Raji (cell line): ENCODE results near the gene ALDH18A1.

Experiments
- POLR2A ChIP-seq: IDR thresholded peaks from 2 replicates; pipeline ENCODE4 v1.6.1; 2011; ENCODE audit warnings: low read depth, low read length, control low read depth; ENCODE audit not compliant: insufficient read depth

The ALDH18A1 gene

DNA sequence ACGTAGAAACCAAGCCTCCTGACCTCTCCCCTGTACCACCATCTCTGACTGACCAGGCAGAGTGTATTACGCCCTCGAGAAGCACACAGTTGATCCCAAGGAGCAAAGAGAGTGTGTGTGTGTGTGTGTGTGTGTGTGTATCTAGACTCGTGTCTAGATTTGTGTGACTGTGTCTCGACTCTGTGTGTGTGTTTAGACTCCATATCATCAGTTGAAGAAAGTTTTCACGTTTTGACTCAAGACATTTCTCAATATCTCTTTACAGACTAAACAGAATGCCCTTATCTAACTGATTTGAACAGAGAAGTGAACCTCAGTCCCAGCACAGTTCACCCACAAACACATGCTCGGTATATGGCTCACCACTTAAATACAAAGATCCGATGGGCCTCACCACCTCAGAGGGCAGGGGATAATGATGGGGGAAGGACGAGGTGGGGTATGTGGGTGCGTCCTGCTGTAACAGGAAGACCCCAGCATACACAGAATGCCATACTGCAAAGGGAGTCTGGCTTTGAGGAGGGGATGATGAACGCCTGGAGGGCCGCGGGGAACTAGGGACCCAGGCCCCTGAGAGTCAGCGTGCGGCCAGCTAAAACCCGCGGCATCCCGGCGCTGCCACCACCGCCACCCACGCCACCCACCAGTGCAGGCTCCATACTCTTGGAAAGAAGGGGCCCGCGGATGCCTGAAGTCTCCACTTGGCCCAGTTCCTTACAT, 780 bp downstream of the ALDH18A1 start:
- TF ChIP-seq POLR2A = no peak

GRCh38 chr10:95653895-95654294, 2.6 kb downstream of the ALDH18A1 start:
- TF ChIP-seq POLR2A = no peak

DNA sequence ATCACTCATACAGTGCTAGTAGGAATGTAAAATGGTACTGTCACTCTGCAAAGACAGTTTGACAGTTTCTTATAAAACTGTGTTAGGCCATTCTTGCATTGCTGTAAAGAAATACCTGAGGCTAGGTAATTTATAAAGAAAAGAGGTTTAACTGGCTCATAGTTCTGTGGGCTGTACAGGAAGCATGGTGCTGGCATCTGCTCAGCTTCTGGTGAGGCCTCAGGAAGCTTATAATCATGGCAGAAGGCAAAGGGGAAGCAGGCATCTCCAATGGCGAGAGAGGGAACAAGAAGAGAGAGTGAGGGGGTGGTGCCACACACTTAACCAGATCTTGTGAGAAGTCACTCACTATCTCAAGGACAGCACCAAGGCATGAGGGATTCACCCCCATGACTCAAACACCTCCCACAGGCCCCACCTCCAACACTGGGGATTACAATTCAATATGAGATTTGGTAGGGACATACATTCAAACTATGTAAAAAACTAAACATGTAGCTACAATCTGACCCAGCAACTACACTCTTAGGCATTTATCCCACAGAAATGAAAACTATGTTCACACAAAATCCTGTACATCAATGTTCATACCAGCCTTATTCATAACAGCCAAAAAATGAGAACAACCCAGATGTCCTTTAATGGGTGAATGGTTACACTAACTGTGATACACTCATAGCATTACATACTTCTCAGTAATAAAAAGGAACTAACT, 5.0 kb downstream of the ALDH18A1 start:
- no peak for TF ChIP-seq POLR2A

DNA sequence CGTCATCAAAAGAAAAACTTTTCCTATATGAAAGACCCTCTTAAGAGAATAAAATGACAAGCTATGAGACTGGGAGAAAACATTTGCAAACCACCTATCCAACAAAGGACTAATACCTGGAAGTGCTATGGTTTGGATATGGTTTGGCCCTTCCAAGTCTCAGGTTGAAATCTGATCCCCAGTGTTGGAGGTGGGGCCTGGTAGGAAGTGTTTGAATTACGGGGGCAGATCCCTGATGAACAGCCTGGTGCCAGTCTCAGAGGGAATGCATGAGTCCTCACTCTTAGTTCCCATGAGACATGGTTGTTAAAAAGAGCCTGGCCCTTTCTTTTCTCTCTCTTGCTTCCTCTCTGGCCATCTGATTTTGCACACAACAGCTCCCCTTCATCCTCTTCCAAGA, 6.3 kb downstream of the ALDH18A1 start:
- TF ChIP-seq POLR2A = no peak

DNA sequence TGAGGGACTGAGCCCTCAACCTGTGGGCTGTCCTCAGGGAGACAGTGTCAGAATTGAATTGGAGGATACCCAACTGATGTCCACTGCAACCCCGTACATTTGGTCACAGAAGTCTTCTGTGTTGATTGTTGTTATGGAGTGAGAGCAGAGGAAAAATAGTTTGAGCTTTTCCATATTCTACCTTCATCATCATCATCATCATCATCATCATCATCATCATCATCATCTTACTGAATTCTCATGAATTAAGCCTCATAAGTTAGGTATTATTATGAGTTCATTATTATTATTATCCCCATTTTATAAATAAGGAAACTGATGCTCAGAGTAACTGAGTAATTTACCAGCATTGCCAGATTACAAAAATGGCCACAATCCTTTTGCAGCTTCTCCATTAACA, 8.4 kb downstream of the ALDH18A1 start:
- no peak for TF ChIP-seq POLR2A

DNA sequence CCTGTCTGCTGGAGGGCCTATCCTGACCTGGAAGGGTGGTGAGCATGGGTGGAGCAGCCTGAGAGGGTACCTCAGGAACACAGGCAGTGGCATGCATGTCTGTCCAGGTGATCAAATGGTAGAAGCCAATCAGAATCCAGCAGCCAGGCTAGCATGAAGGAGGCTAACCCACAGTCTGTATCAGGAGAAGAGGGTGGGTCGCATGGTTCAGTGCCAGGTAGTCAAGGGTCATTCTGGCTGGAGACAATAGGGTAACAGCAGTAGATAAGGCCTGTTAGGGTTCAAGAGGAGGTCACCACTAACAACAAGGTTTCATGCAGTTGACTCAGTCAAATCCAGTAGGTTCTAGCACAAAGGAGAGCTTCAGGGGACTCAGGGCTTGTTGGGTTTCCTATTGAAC, 10.4 kb downstream of the ALDH18A1 start:
- TF ChIP-seq POLR2A = no peak

DNA sequence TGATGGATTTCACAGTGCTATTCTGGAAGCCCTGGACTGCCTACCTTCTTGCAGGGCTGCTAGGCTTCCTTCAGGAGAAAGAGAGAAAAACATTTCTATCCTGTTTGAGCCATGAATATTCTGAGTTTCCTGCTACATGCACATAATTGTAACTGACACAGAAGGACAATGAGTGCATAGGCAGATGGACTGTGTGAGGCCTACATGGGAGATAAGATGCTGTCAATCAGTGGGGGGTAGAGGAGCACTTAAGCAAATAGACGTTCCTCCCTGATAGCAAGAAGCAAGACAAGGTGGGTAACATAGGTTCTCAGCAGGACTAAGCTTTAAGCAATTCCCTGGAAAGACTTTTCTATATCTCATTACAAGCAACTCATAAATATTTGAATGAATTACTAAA, 11.6 kb downstream of the ALDH18A1 start:
- TF ChIP-seq POLR2A = no peak

GRCh38 chr10:95640891-95641315, 15.6 kb downstream of the ALDH18A1 start:
- TF ChIP-seq POLR2A = no peak

DNA sequence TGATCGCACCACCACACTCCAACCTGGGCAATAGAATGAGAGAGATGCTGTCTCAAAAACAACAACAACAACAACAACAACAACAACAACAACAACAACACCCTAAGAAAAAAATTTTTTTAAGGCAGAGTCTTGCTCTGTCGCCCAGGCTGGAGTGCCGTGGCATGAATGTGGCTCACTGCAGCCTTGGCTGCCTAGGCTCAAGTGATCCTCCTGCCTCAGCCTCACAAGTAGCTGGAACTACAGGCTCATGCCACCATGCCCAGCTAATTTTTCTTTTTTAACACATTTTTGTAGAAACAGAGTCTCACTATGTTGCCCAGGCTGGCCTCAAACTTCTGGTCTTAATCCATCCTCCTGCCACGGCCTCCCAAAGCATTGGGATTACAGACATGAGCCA, 18.6 kb downstream of the ALDH18A1 start:
- no peak for TF ChIP-seq POLR2A

- TF ChIP-seq POLR2A = no peak
These were observed 19.4 kb downstream of the ALDH18A1 start for GRCh38 chr10:95637140-95637539.

DNA sequence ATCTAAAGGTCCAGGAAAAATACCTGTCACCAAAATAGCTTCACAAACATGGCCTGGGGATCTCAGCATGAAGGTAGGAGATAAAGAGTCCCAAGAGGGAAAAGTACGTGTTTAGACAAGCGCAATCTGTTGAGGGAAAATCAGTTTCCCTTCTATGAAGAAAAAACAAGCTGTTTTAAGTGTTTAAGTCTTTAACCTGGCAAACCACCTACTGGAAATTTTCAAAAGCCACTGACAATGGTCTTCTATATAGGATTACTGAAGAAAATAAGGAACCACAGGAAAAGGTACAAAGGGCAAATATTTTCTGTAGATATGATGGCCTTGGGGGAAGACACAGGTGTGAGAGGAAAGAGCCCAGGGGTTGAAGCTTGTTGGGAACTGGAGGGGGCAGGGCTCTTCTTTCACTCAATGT, 21.2 kb downstream of the ALDH18A1 start:
- TF ChIP-seq POLR2A = no peak

GRCh38 chr10:95628786-95629185, 27.7 kb downstream of the ALDH18A1 start:
- no peak for TF ChIP-seq POLR2A

DNA sequence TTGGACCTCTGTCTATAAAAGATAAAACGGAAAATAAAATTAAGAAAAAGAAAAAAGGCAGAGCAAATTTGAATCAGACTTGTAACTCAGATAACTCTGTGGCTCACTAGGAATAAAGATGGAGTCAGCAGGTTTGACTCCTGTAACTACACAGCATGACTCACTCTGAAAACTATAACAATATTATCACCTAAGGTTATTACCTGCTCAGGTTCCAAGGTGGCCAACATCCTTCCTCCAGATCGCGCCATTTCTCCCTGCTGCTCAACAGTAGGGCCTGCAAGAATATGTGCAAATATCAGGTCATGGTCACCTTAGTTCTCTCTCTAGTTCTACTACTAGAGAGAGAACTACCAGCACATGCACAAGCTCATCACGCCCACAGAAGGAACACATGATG, 30.0 kb downstream of the ALDH18A1 start:
- TF ChIP-seq POLR2A = no peak

- TF ChIP-seq POLR2A = no peak
These were observed 38.4 kb downstream of the ALDH18A1 start for GRCh38 chr10:95618101-95618500.

DNA sequence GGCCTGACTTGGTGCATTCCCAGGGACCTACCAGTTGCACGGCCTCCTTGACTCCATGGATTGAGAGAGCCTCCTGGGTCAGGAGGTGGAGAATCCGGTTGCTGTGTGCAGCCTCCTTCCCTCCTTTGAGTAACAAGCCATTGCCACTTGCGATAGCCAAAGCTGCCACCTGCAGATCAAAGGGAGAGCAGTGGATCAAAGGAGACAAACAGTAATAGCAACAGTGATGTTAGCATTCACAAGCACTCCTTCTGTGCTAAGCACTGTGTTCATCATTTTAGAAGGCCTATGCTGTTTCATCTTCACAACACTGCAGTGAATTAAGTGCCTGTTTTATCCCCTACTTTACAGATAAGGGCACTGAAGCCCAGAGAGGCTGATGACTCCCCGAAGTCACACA, 40.1 kb downstream of the ALDH18A1 start:
- TF ChIP-seq POLR2A = no peak

DNA sequence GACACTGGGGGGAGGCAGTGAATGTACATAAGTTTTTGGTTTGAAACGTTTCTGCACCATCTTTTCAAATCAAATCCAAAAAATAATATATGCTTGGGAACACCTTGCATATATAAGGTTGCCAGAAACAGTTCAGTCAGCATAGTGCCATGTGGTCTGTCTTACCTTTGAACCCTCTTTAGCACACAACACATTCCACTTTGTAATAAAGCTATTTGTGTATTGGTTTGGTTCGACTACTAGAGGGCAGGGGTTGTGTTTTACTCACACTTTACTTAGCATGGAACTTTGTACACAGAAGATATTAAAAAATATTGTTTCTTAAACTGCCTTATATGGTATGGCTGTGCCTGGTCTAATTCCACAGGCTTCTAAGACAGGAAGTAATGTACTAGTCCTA, 43.2 kb downstream of the ALDH18A1 start:
- no peak for TF ChIP-seq POLR2A
